GM12801 (cell line): ENCODE measurements around the gene IBTK.

Experiments
- TF ChIP-seq, protein P1 (sequence below): IDR thresholded peaks from one replicate; pipeline ENCODE4 v1.5.1; 2011; ENCODE audit warnings: control low read depth; ENCODE audit not compliant: insufficient read length; ENCODE audit errors: extremely low read depth

Gene IBTK

DNA sequence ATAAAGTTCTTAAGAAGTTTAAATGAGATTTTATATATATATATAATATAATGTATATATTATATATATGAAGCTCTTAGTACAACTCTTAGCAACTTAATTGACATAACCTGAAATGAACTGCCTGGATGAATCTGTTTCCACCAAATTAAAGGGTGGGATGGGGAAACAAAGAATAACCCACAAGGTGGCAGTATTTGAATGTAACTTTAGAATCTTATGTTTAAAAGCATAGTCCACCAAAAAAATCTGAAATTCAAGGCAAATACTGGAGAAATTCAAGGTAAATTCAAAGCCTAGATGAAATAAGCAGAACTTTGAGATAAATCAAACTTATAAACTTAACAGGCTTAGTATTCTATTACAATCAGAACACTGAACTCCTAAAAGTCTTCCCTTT lies 4.4 kb upstream of the IBTK start:
- TF ChIP-seq, protein P1, sequence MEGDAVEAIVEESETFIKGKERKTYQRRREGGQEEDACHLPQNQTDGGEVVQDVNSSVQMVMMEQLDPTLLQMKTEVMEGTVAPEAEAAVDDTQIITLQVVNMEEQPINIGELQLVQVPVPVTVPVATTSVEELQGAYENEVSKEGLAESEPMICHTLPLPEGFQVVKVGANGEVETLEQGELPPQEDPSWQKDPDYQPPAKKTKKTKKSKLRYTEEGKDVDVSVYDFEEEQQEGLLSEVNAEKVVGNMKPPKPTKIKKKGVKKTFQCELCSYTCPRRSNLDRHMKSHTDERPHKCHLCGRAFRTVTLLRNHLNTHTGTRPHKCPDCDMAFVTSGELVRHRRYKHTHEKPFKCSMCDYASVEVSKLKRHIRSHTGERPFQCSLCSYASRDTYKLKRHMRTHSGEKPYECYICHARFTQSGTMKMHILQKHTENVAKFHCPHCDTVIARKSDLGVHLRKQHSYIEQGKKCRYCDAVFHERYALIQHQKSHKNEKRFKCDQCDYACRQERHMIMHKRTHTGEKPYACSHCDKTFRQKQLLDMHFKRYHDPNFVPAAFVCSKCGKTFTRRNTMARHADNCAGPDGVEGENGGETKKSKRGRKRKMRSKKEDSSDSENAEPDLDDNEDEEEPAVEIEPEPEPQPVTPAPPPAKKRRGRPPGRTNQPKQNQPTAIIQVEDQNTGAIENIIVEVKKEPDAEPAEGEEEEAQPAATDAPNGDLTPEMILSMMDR = no peak

DNA sequence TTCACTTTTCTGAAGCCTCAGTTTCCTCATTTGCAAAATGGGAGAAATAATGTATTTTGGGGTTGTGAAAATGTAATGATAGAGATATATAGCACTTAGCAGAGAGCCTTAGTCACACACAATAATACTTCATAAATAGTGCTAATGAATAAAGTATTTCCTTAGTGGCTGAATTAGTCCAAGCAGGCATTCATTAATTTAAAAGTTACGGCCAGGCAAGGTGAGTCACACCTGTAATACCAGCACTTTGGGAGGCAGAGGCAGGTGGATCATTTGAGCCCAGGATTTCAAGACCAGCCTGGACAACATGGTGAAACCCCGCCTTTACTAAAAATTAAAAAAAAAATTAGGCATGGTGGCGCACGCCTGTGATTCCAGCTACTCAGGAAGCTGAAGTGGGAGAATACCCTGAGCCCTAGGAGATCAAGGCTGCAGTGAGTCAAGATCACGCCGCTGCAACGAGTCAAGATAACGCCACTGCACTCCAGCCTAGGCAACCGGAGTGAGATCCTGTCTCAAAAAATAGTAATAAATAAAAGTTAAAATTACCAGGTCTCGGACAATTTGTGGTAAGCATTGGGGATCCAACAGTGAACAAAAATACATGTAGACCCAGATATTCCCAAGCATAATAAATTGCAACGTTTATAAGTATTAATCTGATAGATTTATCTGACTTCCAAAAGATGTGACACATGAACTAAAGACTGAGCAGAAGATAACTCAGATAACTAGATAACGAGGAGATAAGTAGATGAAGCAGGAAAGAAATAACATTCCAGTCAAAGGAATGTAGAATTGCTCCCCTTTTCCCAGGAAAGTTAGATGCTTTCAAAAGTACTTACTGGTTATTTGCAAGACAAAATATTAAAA lies 2.1 kb upstream of the IBTK start:
- TF ChIP-seq, protein P1 = no peak

DNA sequence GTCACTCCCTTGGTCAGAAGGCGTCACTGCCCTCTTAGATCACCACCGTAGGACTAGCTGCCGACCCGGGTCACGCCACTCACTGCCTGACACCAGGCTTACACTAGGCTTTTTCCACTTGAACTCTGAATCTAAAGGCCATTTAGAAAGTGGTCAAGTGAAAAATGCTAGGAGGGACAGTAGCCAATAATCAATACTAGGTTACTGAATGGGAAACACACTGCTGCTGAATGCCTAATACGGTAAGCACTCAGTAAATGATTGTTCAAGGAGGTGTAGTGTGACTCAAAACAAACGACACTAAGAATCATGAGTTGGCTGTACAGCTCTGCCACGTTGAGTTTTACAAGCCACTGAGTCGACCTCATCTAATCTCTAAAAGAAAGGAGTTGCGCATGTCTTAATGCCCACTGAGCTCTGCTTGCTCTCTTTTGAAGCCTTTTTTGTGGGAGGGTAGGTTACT lies 760 bp upstream of the IBTK start:
- TF ChIP-seq, protein P1 = no peak

DNA sequence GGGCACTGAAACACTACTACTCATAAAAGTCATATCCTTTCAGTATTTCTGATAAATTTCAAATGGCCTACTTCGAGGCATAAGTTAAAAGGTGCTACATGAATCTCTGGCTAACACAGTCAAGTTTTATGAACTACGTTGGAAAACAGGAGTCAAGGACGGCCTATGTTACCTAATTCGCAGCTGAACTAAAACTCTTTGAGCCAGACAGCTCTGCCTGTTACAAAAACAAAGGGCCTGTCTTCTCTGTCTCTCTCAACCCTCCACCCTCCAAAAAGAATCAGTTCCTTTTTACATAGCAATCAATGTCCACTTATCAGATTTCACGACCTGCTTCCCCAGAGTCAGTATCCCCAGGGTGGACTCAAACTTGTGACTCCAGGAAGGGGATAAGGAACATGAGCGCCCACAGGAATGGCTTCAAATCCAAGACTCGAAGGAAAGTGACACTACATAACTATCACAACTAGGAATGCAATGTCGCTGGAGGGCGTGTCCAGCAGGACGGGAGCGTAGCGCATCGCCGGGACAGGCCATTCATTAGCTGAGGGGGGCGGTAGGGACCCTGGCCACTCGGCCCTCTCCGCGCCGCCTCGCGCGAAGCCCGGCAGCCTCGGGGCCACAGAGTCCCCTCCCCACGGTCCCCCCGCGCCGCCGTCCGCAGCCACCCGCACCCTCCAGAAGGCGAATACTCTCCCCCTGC lies 591 bp downstream of the IBTK start:
- TF ChIP-seq, protein P1 = no peak

DNA sequence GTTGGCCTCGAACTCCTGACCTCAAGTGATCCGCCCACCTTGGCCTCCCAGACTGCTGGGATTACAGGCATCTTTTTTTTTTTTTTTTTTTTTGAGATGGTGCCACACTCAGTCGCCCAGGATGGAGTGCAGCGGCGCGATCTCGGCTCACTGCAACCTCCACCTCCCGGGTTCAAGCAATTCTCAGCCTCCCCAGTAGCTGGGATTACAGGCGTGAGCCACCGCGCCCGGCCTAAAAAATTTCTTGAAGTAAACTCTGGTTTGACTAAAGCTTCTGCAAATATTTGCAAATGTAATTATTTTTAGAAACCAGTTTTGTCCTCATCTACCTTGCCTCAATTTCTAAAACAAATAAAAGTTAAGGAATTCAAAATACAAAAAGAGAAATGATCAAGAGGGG lies 1.2 kb downstream of the IBTK start:
- TF ChIP-seq, protein P1 = no peak

DNA sequence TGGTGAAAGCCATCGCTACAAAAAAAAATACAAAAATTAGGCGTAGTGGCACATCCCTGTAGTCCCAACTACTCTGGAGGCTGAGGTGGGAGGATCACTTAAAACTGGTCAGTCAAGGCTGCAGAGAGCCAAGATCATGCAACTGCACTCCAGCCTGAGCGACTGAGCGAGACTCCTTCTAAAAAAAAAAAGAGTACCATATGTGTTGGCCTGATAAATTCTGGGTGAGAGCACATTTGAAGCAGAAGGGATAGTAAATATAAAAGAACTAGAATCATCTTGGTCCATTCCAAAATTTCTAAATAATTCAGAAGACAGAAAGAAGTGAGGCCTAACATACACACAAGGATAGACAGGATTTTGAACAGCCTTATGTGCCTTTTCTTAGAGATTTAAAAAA lies 2.2 kb downstream of the IBTK start:
- TF ChIP-seq, protein P1 = no peak

DNA sequence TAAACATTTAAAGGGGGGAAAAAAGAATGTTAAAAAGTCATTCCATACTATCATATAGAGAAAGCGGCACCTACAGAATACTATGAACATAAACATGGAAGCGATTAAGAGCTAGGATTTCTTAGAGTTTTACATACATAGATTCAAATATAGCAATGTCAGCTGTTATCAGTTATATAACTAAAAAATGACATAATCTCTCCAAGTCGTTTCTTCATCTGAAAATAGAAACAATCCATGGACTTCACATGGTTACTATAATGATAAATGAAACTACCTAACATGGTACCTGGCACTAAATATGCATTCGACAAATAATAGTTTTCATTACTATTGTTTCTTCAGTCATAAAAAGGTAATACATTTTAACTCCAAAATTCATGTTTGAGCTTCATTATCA lies 3.7 kb downstream of the IBTK start:
- TF ChIP-seq, protein P1 = no peak
